Measurements from ENCODE around the gene ZMYND19.

The ZMYND19 gene

GRCh38 chr9:137612741-137613142 is 22.4 kb upstream of the ZMYND19 start:
- H3K9me2 ChIP-seq (replicated peaks; ENCODE audit: control insufficient read depth, low read length) = no peaks in the 10 kb centered on the region
- H3F3A ChIP-seq (ENCODE audit: control insufficient read depth, insufficient read depth) = 0 out of 2 replicates have a peak, but pooled peaks cover 2% of the 10 kb centered on the region
- H3K4me1 ChIP-seq (ENCODE audit: control insufficient read depth, low read length) = peaks cover 20% of the 10 kb centered on the region
- H3K27ac ChIP-seq (ENCODE audit: low read depth, low read length) = no peak overlapping the region
- peaks cover 42% of the 10 kb centered on the region for H3K36me3 ChIP-seq (ENCODE audit: control insufficient read depth, low read length)
- peaks cover 37% of the 10 kb centered on the region for H3K79me2 ChIP-seq (ENCODE audit: control insufficient read depth, low read length)
- H3K4me3 ChIP-seq (ENCODE audit: low read length) = no peak overlapping the region
- no peaks in the 10 kb centered on the region for H3K9me3 ChIP-seq (ENCODE audit: control insufficient read depth, insufficient read depth, low read length)
- H3K4me2 ChIP-seq (ENCODE audit: low read length) = no peak overlapping the region
- no peaks in the 10 kb centered on the region; the same call in 1 of the 2 replicates for H4K20me1 ChIP-seq (ENCODE audit: control insufficient read depth, insufficient read depth, low read depth, low read length)
- TF ChIP-seq EZH2phosphoT487 (IDR thresholded peaks at IDR 0.05; ENCODE audit: borderline replicate concordance, low read length) = no peak
- no peak for TF ChIP-seq CTCF (IDR thresholded peaks at IDR 0.05; ENCODE audit: low read depth, low read length, poor library complexity, severe bottlenecking)
- H3K27me3 ChIP-seq (ENCODE audit: control insufficient read depth, low read length) = no peaks in the 10 kb centered on the region

- TF ChIP-seq EZH2phosphoT487 (IDR thresholded peaks at IDR 0.05; ENCODE audit: borderline replicate concordance, low read length) (no peak), CTCF (IDR thresholded peaks at IDR 0.05; ENCODE audit: low read depth, low read length, poor library complexity, severe bottlenecking) (no peak)
- Histone ChIP-seq H3K4me1 (ENCODE audit: control insufficient read depth, low read length) (peaks cover 18% of the 10 kb centered on the region), H4K20me1 (ENCODE audit: control insufficient read depth, insufficient read depth, low read depth, low read length) (peaks cover 7% of the 10 kb centered on the region), H3K79me2 (ENCODE audit: control insufficient read depth, low read length) (peaks cover 37% of the 10 kb centered on the region), H3K9me2 (replicated peaks; ENCODE audit: control insufficient read depth, low read length) (no peaks in the 10 kb centered on the region), H3K4me3 (ENCODE audit: low read length) (no peak overlapping the region), H3F3A (ENCODE audit: control insufficient read depth, insufficient read depth) (0 out of 2 replicates have a peak, but pooled peaks cover 2% of the 10 kb centered on the region), H3K9me3 (ENCODE audit: control insufficient read depth, insufficient read depth, low read length) (no peaks in the 10 kb centered on the region), H3K36me3 (ENCODE audit: control insufficient read depth, low read length) (peaks cover 36% of the 10 kb centered on the region), H3K4me2 (ENCODE audit: low read length) (no peak overlapping the region), H3K27me3 (ENCODE audit: control insufficient read depth, low read length) (no peaks in the 10 kb centered on the region), H3K27ac (ENCODE audit: low read depth, low read length) (no peak overlapping the region)
Measured at GRCh38 chr9:137611623-137612609, 21.6 kb upstream of the ZMYND19 start.

GRCh38 chr9:137610944-137611343 is 20.6 kb upstream of the ZMYND19 start:
- H3K4me3 ChIP-seq (ENCODE audit: low read length) = no peak overlapping the region
- no peaks in the 10 kb centered on the region for H3K9me3 ChIP-seq (ENCODE audit: control insufficient read depth, insufficient read depth, low read length)
- TF ChIP-seq EZH2phosphoT487 (IDR thresholded peaks at IDR 0.05; ENCODE audit: borderline replicate concordance, low read length) = no peak
- TF ChIP-seq CTCF (IDR thresholded peaks at IDR 0.05; ENCODE audit: low read depth, low read length, poor library complexity, severe bottlenecking) = no peak
- no peak overlapping the region for H3K4me2 ChIP-seq (ENCODE audit: low read length)
- peaks cover 14% of the 10 kb centered on the region for H4K20me1 ChIP-seq (ENCODE audit: control insufficient read depth, insufficient read depth, low read depth, low read length)
- H3K27ac ChIP-seq (ENCODE audit: low read depth, low read length) = no peak overlapping the region
- peaks cover 37% of the 10 kb centered on the region for H3K79me2 ChIP-seq (ENCODE audit: control insufficient read depth, low read length)
- peaks cover 19% of the 10 kb centered on the region for H3K4me1 ChIP-seq (ENCODE audit: control insufficient read depth, low read length)
- peaks cover 28% of the 10 kb centered on the region for H3K36me3 ChIP-seq (ENCODE audit: control insufficient read depth, low read length)
- H3K27me3 ChIP-seq (ENCODE audit: control insufficient read depth, low read length) = no peaks in the 10 kb centered on the region
- no peaks in the 10 kb centered on the region for H3K9me2 ChIP-seq (replicated peaks; ENCODE audit: control insufficient read depth, low read length)
- H3F3A ChIP-seq (ENCODE audit: control insufficient read depth, insufficient read depth) = no peaks in the 10 kb centered on the region
